HEK293T (cell line): ENCODE measurements around the gene MEF2A.

Experiments used
- CTCF ChIA-PET: fragments of 350-600 bp; formaldehyde crosslinking; extraction: SDS; loops from one replicate; lab custom pipeline; 2021; ENCODE audit warnings: antibody characterized with exemption, inconsistent platforms; lab: Yijun Ruan, JAX
- POLR2A ChIA-PET: fragments of 350-600 bp; formaldehyde crosslinking; extraction: SDS; loops from one replicate; lab custom pipeline; 2020; ENCODE audit warnings: antibody characterized with exemption, inconsistent platforms; lab: Yijun Ruan, JAX
- DNase-seq: peaks from one replicate; pipeline ENCODE4 v3.0.0; 2012; ENCODE audit warnings: mixed read lengths; ENCODE audit errors: extremely low spot score
- ARNT ChIP-seq: fragments of 450-650 bp; IDR thresholded peaks from 2 replicates; pipeline ENCODE4 v1.6.1; 2017; ENCODE audit warnings: mild to moderate bottlenecking
- BHLHE40 ChIP-seq: fragments of 450-650 bp; IDR thresholded peaks from 2 replicates; pipeline ENCODE4 v1.6.1; 2016; ENCODE audit warnings: mild to moderate bottlenecking, moderate library complexity, borderline replicate concordance
- CTBP1 ChIP-seq: fragments of 450-650 bp; IDR thresholded peaks from 2 replicates; pipeline ENCODE4 v1.6.1; 2016; ENCODE audit warnings: borderline replicate concordance
- ELF4 ChIP-seq: fragments of 450-650 bp; IDR thresholded peaks from 2 replicates; pipeline ENCODE4 v1.6.1; 2017; ENCODE audit warnings: antibody characterized with exemption
- FOXA1 ChIP-seq: fragments of 450-650 bp; IDR thresholded peaks from 2 replicates; pipeline ENCODE4 v1.6.1; 2016; ENCODE audit warnings: mild to moderate bottlenecking
- FOXK2 ChIP-seq: fragments of 450-650 bp; IDR thresholded peaks from 2 replicates; pipeline ENCODE4 v1.6.1; 2016; ENCODE audit warnings: mild to moderate bottlenecking
- FOXM1 ChIP-seq: fragments of 450-650 bp; IDR thresholded peaks from 2 replicates; pipeline ENCODE4 v1.6.1; 2017; ENCODE audit warnings: mild to moderate bottlenecking, borderline replicate concordance
- HDGF ChIP-seq: fragments of 450-650 bp; IDR thresholded peaks from 2 replicates; pipeline ENCODE4 v1.6.1; 2017; ENCODE audit warnings: antibody characterized with exemption, borderline replicate concordance
- L3MBTL2 ChIP-seq: fragments of 450-650 bp; conservative IDR thresholded peaks from 2 replicates; pipeline ENCODE4 v1.6.1; 2016; ENCODE audit warnings: mild to moderate bottlenecking
- LEF1 ChIP-seq: fragments of 450-650 bp; IDR thresholded peaks from 2 replicates; pipeline ENCODE4 v1.6.1; 2017; ENCODE audit warnings: mild to moderate bottlenecking, borderline replicate concordance
- NFRKB ChIP-seq: fragments of 450-650 bp; IDR thresholded peaks from 2 replicates; pipeline ENCODE4 v1.6.1; 2016; ENCODE audit warnings: mild to moderate bottlenecking, moderate library complexity
- SP1 ChIP-seq: fragments of 450-650 bp; IDR thresholded peaks from 2 replicates; pipeline ENCODE4 v1.6.1; 2017
- SUZ12 ChIP-seq: fragments of 450-650 bp; IDR thresholded peaks from 2 replicates; pipeline ENCODE4 v1.6.1; 2016; ENCODE audit warnings: mild to moderate bottlenecking
- TARDBP ChIP-seq: fragments of 450-650 bp; IDR thresholded peaks from 2 replicates; pipeline ENCODE4 v1.6.1; 2016
- ZNF384 ChIP-seq: fragments of 450-650 bp; IDR thresholded peaks from 2 replicates; pipeline ENCODE4 v1.6.1; 2016
- TF ChIP-seq, protein P1 (sequence below): fragments of 450-650 bp; IDR thresholded peaks from 2 replicates; pipeline ENCODE4 v1.6.1; 2016

Gene MEF2A

DNA sequence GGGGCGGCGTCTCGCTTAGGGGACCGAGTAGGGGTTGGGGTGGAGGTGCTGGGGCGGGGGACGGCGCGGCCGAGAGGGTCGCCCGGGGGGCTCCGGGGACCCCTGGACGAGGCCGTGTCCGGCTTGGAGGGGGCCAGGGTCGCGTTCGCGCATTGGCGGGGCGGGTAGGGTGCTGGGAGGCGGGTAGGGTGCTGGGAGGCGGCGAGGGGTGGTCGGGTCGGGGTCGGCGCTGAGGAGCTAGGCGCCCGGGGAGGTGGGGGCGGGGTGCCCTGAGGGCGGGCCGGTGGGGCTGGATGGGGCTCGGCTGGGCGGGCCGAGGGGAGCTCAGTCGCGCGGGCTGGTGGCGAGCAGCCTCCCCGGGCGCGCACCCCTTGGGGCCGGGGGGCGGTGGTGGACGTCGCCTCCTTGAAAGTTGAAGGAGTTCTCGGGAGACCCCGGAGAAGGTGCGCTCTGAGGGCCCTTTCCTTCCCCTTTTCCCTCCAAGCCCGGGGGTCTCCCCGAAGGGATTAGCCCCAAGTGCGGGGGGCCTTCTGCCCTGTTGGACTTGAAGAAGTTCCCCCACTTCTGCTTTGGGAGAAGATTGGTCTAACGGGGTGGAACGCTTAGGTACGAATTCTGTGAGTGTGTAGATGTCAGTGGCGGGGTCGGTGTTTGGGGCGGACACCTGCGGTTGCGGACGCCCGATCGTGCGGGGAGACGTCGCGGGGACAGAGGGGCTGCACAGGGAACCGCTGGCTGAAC is 543 bp downstream of the MEF2A start:
- DNase-seq, result peak; percentile 27
- ChIA-PET POLR2A (interaction anchor here (0.5 to 3.9 kb wide), 16 partner anchors 8 to 260 kb away, joined by 3 to 14 read pairs (median 4); no protein-coding TSS in a partner anchor), CTCF (interaction anchor here (1.2 to 4.6 kb wide), 2 partner anchors 46 to 138 kb away, joined by 3 to 16 read pairs; no protein-coding TSS in a partner anchor)
- TF ChIP-seq L3MBTL2, result peak; percentile 16; the same call in 1 of the 2 replicates
- TF ChIP-seq SUZ12, result no peak

DNA sequence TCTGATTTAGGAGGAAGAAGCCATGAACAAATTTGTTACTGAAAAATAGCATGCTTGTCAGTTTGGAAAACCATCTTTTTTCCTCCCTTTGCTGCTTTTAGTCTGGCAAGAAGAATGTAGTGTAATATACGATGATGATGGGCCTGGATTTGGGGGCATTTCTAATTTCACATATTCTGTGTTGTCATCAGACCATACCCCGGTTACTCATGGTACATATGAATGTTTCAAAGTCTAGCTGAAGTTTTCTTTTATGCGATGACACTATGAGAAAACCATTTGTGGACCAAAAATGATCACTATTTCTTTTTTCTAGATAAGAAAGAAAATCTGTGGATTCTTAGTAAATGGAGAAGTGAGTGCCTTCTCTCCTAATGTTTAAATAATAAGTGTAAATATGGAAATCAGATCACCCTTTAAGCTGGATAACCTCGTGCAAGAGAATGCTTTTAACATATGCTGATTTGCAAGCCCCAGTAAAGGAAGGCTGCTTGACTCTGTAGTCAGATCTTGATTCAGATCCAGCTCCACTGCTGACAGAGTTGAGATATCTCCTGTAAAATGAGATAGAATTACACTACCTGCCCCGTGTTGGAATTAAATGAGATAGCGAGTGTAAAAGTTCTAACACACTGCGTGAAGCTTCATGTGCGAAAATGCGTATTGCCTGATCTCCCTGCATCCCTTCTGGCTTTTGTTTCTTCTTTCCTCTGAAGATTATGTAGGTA is 3.0 kb downstream of the MEF2A start:
- DNase-seq, result no peak
- ChIA-PET CTCF (interaction anchor here (4.6 kb wide), 1 partner anchor 136 kb away, joined by 16 read pairs; no protein-coding TSS in a partner anchor), POLR2A (interaction anchor here (1.3 kb wide), 1 partner anchor 318 kb away, joined by 3 read pairs; the partner anchor contains the start of gene LRRC28)
- TF ChIP-seq TARDBP (no peak), HDGF (no peak), L3MBTL2 (no peak), ARNT (no peak), NFRKB (no peak), FOXK2 (no peak), CTBP1 (no peak), ELF4 (no peak), ZNF384 (no peak)

DNA sequence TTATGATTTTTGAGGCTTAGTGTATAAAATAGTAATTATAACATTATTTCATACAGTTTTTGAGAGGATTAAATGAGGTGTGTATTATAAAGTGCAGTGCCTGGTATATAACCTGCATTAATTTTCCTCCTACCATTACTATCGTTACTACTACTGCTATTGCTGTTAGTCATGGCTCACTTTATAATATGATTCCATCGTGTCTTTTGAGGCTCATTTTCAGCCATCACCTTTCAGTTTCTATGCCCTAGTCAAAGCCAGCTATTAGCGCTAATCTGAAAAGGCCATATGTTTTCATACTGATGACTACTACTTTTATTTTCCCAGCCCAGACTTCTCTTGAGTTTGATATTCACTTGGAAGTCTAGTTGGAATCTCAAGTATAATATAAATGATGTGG is 5.5 kb downstream of the MEF2A start:
- CTCF ChIA-PET, result no interaction called here
- POLR2A ChIA-PET, result no interaction called here
- TF ChIP-seq SP1 (no peak), BHLHE40 (no peak), CTBP1 (no peak), L3MBTL2 (no peak), HDGF (no peak), ZNF384 (no peak), ARNT (no peak), FOXM1 (no peak), LEF1 (no peak), FOXK2 (no peak), FOXA1 (no peak)
- no peak for DNase-seq

DNA sequence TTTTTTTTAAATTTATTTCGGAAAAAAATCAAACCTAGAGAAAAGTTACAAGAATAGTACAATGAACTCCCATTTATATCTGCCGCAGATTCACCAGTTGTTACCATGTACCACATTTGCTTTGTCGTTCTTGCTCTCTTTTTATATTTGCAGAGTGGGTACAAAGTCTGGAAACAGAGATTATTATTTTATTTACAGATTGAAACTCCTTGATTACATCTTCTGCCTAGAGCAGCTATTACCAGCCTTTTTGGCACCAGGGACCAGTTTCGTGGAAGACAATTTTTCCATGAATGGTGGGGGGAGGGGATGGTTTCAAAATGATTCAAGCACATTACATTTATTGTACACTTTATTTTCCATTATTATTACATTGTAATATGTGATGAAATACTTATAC is 8.3 kb downstream of the MEF2A start:
- ChIA-PET POLR2A (interaction anchor here (0.8 kb wide), 1 partner anchor 8 kb away, joined by 3 read pairs; the partner anchor contains the start of gene MEF2A), CTCF (interaction anchor here (0.6 kb wide), 1 partner anchor 29 kb away, joined by 5 read pairs; no protein-coding TSS in a partner anchor)
- TF ChIP-seq SP1 (no peak), CTBP1 (no peak), FOXM1 (no peak), NFRKB (no peak)
- no peak for DNase-seq

DNA sequence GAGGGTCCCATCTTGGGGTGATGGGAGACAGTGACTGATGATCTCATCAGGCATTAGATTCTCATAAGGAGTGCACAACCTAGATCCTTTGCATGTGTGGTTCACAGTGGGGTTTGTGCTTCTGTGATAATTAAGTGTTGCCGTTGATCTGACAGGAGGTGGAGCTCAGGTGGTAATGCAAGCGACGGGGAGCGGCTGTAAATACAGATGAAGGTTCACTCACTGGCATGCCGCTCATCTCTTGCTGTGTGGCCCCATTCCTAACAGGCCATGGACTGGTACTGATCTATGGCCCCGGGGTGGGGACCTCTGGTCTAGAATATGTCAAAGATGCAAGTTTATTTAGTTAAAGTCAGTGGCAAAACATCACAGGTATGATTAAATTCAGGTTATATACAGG is 8.7 kb downstream of the MEF2A start:
- ChIA-PET CTCF (no interaction called here), POLR2A (interaction anchor here (0.8 kb wide), 1 partner anchor 9 kb away, joined by 3 read pairs; the partner anchor contains the start of gene MEF2A)
- DNase-seq, result no peak
- no peak for TF ChIP-seq ARNT
- no peak for TF ChIP-seq SUZ12
- TF ChIP-seq L3MBTL2, result no peak
- no peak for TF ChIP-seq LEF1
- no peak for TF ChIP-seq NFRKB
- no peak for TF ChIP-seq TARDBP
- no peak for TF ChIP-seq CTBP1
- no peak for TF ChIP-seq ELF4
- TF ChIP-seq FOXM1, result no peak
- TF ChIP-seq, protein P1, sequence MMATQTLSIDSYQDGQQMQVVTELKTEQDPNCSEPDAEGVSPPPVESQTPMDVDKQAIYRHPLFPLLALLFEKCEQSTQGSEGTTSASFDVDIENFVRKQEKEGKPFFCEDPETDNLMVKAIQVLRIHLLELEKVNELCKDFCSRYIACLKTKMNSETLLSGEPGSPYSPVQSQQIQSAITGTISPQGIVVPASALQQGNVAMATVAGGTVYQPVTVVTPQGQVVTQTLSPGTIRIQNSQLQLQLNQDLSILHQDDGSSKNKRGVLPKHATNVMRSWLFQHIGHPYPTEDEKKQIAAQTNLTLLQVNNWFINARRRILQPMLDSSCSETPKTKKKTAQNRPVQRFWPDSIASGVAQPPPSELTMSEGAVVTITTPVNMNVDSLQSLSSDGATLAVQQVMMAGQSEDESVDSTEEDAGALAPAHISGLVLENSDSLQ, result no peak
- TF ChIP-seq BHLHE40, result no peak
- no peak for TF ChIP-seq SP1
- TF ChIP-seq FOXK2, result no peak
- no peak for TF ChIP-seq FOXA1
- TF ChIP-seq HDGF, result no peak
- no peak for TF ChIP-seq ZNF384

DNA sequence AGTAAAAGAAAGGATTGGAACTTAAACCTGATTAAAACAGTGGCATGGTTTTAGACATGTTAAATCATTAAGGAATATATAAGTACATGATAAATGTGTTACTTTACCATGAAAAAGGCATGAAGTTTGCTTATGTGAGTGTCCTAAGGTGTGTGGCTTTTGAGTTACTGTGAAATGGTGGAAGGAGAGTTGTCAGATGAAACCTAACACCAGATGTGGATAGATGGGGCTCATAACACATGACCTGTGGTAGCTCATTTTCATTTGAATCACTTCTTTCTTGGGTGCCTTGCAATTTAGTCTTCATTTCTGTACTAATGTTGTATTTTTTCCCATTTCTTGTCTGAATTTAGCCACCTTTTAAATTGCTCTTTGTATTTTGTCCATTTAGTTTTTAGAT is 13.0 kb downstream of the MEF2A start:
- TF ChIP-seq, protein P1, result peak; percentile 25; the same call in 1 of the 2 replicates
- TF ChIP-seq SP1, result no peak
- no peak for TF ChIP-seq FOXA1
- TF ChIP-seq TARDBP, result no peak
- TF ChIP-seq BHLHE40, result no peak
- no peak for TF ChIP-seq LEF1
- no peak for TF ChIP-seq FOXK2
- TF ChIP-seq NFRKB, result no peak
- POLR2A ChIA-PET, result interaction anchor here (0.8 to 2.0 kb wide), 3 partner anchors 13 to 328 kb away, joined by 3 to 7 read pairs (median 3); partner anchors contain the start of genes LRRC28 and MEF2A
- CTCF ChIA-PET, result interaction anchor here (0.6 to 0.8 kb wide), 2 partner anchors 32 to 1402 kb away, joined by 3 read pairs; no protein-coding TSS in a partner anchor
- DNase-seq, result peak; percentile 40
